Skeletal muscle satellite cell (primary cell): ENCODE measurements around the gene DNAAF1.

Source experiments
- H3K27me3 ChIP-seq: 2 replicates; pipeline ENCODE4 v1.7.0; 2013; ENCODE audit warnings: low read length; ENCODE audit not compliant: control insufficient read depth, insufficient read depth
- H3K36me3 ChIP-seq: 2 replicates; pipeline ENCODE4 v1.7.0; 2013; ENCODE audit warnings: mild to moderate bottlenecking, control low read depth, low read length; ENCODE audit not compliant: insufficient read depth
- H3K4me1 ChIP-seq: 2 replicates; pipeline ENCODE4 v1.7.0; 2013; ENCODE audit warnings: low read length; ENCODE audit not compliant: control insufficient read depth, insufficient read depth
- H3K4me2 ChIP-seq: 2 replicates; pipeline ENCODE4 v1.7.0; 2013; ENCODE audit warnings: mild to moderate bottlenecking, low read length
- H3K4me3 ChIP-seq: 2 replicates; pipeline ENCODE4 v1.7.0; 2013; ENCODE audit warnings: low read length
- H3K9ac ChIP-seq: 2 replicates; pipeline ENCODE4 v1.7.0; 2013; ENCODE audit warnings: mild to moderate bottlenecking, low read depth, low read length, moderate library complexity
- H3K9me3 ChIP-seq: replicated peaks from 2 replicates; pipeline ENCODE4 v1.7.0; 2013; ENCODE audit warnings: mild to moderate bottlenecking, control low read depth, low read length

DNAAF1 gene

GRCh38 chr16:84181144-84181915, 36.2 kb downstream of the DNAAF1 start:
- Histone ChIP-seq H3K9me3 (no peaks in the 10 kb centered on the region), H3K36me3 (peaks cover 55% of the 10 kb centered on the region), H3K4me3 (no peak overlapping the region), H3K4me2 (no peak overlapping the region), H3K9ac (no peak overlapping the region), H3K4me1 (peaks cover 25% of the 10 kb centered on the region), H3K27me3 (no peaks in the 10 kb centered on the region)

GRCh38 chr16:84182104-84182503, 37.0 kb downstream of the DNAAF1 start:
- no peaks in the 10 kb centered on the region for H3K9me3 ChIP-seq
- peaks cover 55% of the 10 kb centered on the region for H3K36me3 ChIP-seq
- no peak overlapping the region for H3K9ac ChIP-seq
- H3K27me3 ChIP-seq: no peaks in the 10 kb centered on the region
- no peak overlapping the region for H3K4me2 ChIP-seq
- no peak overlapping the region for H3K4me3 ChIP-seq
- H3K4me1 ChIP-seq: peaks cover 17% of the 10 kb centered on the region

DNA sequence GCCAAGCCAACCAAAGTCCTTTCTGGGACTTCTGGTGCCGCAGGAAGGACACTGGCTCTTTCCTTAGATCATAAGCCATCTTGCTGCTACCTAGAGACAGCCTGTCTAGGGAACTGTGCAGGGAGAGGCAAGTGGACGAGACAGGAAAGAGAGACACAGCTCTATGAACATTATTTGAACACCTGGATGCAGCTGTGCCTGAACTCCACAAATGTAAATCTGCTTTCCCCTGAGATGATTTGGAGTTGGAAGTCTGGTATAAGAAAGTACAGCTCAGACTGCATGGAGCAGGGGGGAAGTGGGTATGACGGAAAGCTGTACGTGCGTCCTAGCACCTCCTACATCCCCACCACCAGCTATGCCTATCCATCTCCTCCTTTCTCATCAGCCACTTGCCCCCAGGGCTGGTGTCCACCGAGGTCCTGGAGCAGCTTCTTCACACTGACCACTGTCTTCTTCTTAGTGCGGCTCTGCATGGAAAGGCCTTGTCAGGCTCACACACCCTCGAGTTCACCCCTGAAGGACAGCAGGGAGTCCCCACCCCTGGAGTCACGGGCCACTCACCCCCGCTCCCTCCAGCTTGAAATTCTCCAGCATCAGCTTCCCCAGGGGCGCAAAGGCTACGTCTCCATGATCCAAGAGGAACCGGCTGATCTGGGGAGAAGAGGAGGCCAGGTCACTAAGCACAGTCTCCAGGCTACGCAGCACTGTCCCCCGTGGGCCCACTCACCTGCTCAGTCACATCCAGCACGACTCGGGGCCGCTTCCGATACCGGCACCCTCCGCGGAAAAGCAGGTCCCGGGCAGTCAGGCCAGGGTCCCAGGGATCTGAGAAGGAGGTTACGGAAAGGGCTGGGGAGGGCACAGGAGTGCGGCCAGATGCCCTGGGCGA, 37.8 kb downstream of the DNAAF1 start:
- Histone ChIP-seq H3K4me1 (peaks cover 9% of the 10 kb centered on the region), H3K36me3 (peaks cover 54% of the 10 kb centered on the region), H3K4me3 (no peak overlapping the region), H3K4me2 (no peak overlapping the region), H3K27me3 (no peaks in the 10 kb centered on the region), H3K9me3 (no peaks in the 10 kb centered on the region), H3K9ac (no peak overlapping the region)

- Histone ChIP-seq H3K27me3 (no peaks in the 10 kb centered on the region), H3K4me1 (peaks cover 4% of the 10 kb centered on the region), H3K9me3 (no peaks in the 10 kb centered on the region), H3K4me3 (no peak overlapping the region), H3K4me2 (no peak overlapping the region), H3K36me3 (peaks cover 50% of the 10 kb centered on the region), H3K9ac (no peak overlapping the region)
These were observed 38.4 kb downstream of the DNAAF1 start for GRCh38 chr16:84183572-84183875.

DNA sequence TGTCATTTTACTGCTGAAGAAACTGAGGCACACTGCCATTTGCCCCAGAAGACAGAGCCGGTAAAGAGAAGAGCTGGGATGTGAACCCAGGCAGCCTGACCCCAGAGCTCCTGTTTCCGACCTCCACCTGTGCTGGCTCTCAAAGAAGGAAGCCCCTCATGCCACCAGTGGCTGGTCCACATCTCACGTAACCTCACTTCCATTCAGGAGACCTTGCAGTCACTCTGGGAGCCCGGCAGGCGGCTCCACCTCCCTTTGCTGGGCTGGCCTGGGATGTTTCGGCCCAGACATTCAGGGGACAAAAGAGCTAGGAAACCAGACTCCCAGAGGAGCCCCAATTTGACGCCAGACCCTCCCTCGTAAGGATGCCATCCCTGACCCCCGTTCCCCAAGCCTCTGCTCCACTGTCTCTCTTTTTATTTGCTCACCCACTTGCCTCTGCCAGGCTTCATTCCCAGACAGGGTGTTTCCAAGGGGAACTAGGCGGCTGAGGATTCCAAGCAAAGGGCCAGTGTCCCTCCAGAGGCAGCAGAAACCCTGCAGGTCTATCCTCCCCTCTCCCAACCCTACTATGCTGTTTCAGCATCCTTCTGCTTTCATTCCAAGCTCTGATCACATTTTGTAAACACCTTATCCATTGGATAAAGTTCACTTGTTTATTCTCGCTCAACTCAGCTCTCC, 38.9 kb downstream of the DNAAF1 start:
- Histone ChIP-seq H3K9ac (no peak overlapping the region), H3K4me3 (no peak overlapping the region), H3K4me1 (peaks cover 4% of the 10 kb centered on the region), H3K9me3 (no peaks in the 10 kb centered on the region), H3K27me3 (no peaks in the 10 kb centered on the region), H3K36me3 (peaks cover 50% of the 10 kb centered on the region), H3K4me2 (no peak overlapping the region)

GRCh38 chr16:84184775-84185174, 39.7 kb downstream of the DNAAF1 start:
- Histone ChIP-seq H3K9ac (no peak overlapping the region), H3K36me3 (peaks cover 44% of the 10 kb centered on the region)

GRCh38 chr16:84186685-84187437, 41.8 kb downstream of the DNAAF1 start, which contains the start of gene TAF1C:
TAF1C (minus strand) TSS chr16:84187057; CDS start chr16:84184988, 2,069 bp downstream.
- Histone ChIP-seq H3K9me3 (no peaks in the 10 kb centered on the region), H3K9ac (peak within 1 kb of the TSS; percentile 95), H3K4me2 (peak within 1 kb of the TSS; percentile 79), H3K36me3 (peaks cover 26% of the 10 kb centered on the region), H3K27me3 (no peaks in the 10 kb centered on the region), H3K4me1 (peaks cover 4% of the 10 kb centered on the region), H3K4me3 (peak within 1 kb of the TSS; percentile 97)

More at GRCh38 chr16:84184775-84185174, 39.7 kb downstream of the DNAAF1 start:
- Histone ChIP-seq H3K27me3 (no peaks in the 10 kb centered on the region), H3K4me3 (no peak overlapping the region), H3K4me2 (no peak overlapping the region), H3K4me1 (peaks cover 4% of the 10 kb centered on the region), H3K9me3 (no peaks in the 10 kb centered on the region)

DNA sequence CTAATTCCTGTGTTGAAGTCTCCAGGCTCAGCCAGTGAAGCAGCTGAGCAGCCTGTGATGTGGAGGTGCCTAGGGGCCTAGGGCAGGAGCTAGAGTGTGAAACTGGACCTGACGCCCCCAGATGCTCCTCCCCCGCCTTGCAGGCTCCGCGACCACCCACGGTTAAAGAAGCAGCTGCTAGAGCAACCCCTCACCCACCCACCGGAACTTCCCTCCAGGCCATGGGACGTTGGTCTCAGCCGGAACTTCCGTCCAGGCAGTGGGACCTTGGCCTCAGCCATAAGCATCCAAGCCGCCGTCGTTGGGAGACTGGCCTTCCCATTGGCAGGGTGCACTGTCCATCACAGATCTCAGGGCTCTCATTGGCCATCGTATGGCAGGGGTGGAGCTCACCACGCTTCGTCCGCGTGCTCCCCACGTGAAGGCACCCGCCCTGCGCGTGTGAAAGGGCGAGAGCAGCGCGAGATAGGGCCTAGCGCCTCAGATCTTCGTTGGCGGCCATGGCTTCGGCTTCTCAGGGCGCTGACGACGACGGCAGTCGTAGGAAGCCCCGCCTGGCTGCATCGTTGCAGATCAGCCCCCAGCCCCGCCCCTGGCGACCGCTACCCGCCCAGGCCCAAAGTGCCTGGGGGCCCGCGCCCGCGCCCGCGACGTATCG, 45.8 kb downstream of the DNAAF1 start, which contains the start of gene ADAD2:
Gene ADAD2 (plus strand): TSS at position 427 of the 658 bp plus-strand sequence. CDS start 74 bp downstream, at position 501.
- Histone ChIP-seq H3K36me3 (no peaks in the 10 kb centered on the region), H3K9me3 (no peaks in the 10 kb centered on the region), H3K4me1 (peaks cover under 1% of the 10 kb centered on the region), H3K4me3 (no peak within 1 kb of the TSS), H3K4me2 (no peak within 1 kb of the TSS), H3K27me3 (peaks cover 19% of the 10 kb centered on the region), H3K9ac (no peak within 1 kb of the TSS)

GRCh38 chr16:84191466-84191865, 46.4 kb downstream of the DNAAF1 start:
- no peak overlapping the region for H3K4me2 ChIP-seq
- H3K36me3 ChIP-seq: no peaks in the 10 kb centered on the region
- H3K27me3 ChIP-seq: peaks cover 20% of the 10 kb centered on the region
- no peaks in the 10 kb centered on the region for H3K4me1 ChIP-seq
- no peaks in the 10 kb centered on the region for H3K9me3 ChIP-seq
- no peak overlapping the region for H3K4me3 ChIP-seq
- H3K9ac ChIP-seq: no peak overlapping the region

GRCh38 chr16:84193480-84193879, 48.4 kb downstream of the DNAAF1 start:
- Histone ChIP-seq H3K4me3 (no peak overlapping the region), H3K27me3 (peaks cover 21% of the 10 kb centered on the region), H3K9ac (no peak overlapping the region)

More at GRCh38 chr16:84193480-84193879, 48.4 kb downstream of the DNAAF1 start:
- H3K36me3 ChIP-seq: no peaks in the 10 kb centered on the region
- H3K9me3 ChIP-seq: no peaks in the 10 kb centered on the region
- peaks cover 3% of the 10 kb centered on the region for H3K4me1 ChIP-seq
- H3K4me2 ChIP-seq: no peak overlapping the region
